ENCODE results near the gene SP140L.
"Not testable (repeated sequence)": the region's sequence is repeated elsewhere in the genome, so short reads cannot be mapped to it uniquely, and the experiment has no call there.

Gene SP140L

GRCh38 chr2:230384986-230385385 lies 58.0 kb downstream of the SP140L start:
- DNase-seq, result no peak

- DNase-seq, result no peak
These were observed 67.3 kb downstream of the SP140L start for GRCh38 chr2:230394301-230394700.

- DNase-seq, result not testable (repeated sequence)
These were observed 71.7 kb downstream of the SP140L start for GRCh38 chr2:230398698-230399097.

- DNase-seq, result no peak
These were observed 73.0 kb downstream of the SP140L start for GRCh38 chr2:230400041-230400440.

- no peak for DNase-seq
These were observed 73.5 kb downstream of the SP140L start for GRCh38 chr2:230400454-230400853.

GRCh38 chr2:230401026-230401425 lies 74.0 kb downstream of the SP140L start:
- not testable (repeated sequence) for DNase-seq

- no peak for DNase-seq
These were observed 76.8 kb downstream of the SP140L start for GRCh38 chr2:230403746-230404145.

- no peak for DNase-seq
These were observed 78.8 kb downstream of the SP140L start for GRCh38 chr2:230405824-230406223.

- no peak for DNase-seq
These were observed 81.3 kb downstream of the SP140L start for GRCh38 chr2:230408244-230408842.

- DNase-seq, result not testable (repeated sequence)
These were observed 82.3 kb downstream of the SP140L start for GRCh38 chr2:230409316-230409715.

- DNase-seq, result no peak
These were observed 83.3 kb downstream of the SP140L start for GRCh38 chr2:230410263-230410662.

- DNase-seq, result no peak
These were observed 84.0 kb downstream of the SP140L start for GRCh38 chr2:230410861-230411569.

GRCh38 chr2:230411570-230412370 lies 84.8 kb downstream of the SP140L start:
- DNase-seq, result peak; percentile 39 to 68

GRCh38 chr2:230412371-230412711 lies 85.3 kb downstream of the SP140L start:
- peak in 1 of 2 donors; percentile 41 for DNase-seq

- no peak for DNase-seq
These were observed 85.9 kb downstream of the SP140L start for GRCh38 chr2:230412846-230413245.

GRCh38 chr2:230413479-230413878 lies 86.5 kb downstream of the SP140L start:
- no peak for DNase-seq

- no peak for DNase-seq
These were observed 87.3 kb downstream of the SP140L start for GRCh38 chr2:230414302-230414701.

- peak; percentile 35 to 80 for DNase-seq
These were observed 89.2 kb downstream of the SP140L start, which contains the start of gene SP100 for GRCh38 chr2:230416061-230416721. SP100 (plus strand) TSS chr2:230416201; CDS start chr2:230416297, 96 bp downstream.

- no peak for DNase-seq
These were observed 90.4 kb downstream of the SP140L start for GRCh38 chr2:230417436-230417835.

- DNase-seq, result no peak
These were observed 91.5 kb downstream of the SP140L start for GRCh38 chr2:230418341-230419016.

- DNase-seq, result no peak
These were observed 92.2 kb downstream of the SP140L start for GRCh38 chr2:230419181-230419580.

GRCh38 chr2:230422149-230422548 lies 95.2 kb downstream of the SP140L start:
- DNase-seq, result no peak

All from bone marrow (tissue), 2 donors.